PFSK-1 (cell line): ENCODE measurements around the gene CAMSAP2.

ENCODE experiments used
- SIN3A ChIP-seq: IDR thresholded peaks from 2 replicates; pipeline ENCODE4 v1.6.1; 2012; ENCODE audit warnings: mild to moderate bottlenecking, low read length, moderate library complexity, borderline replicate concordance; ENCODE audit not compliant: insufficient read depth
- TAF1 ChIP-seq: IDR thresholded peaks from 2 replicates; pipeline ENCODE4 v1.6.1; 2012; ENCODE audit warnings: low read length, control low read depth, borderline replicate concordance; ENCODE audit not compliant: insufficient read depth
- TF ChIP-seq, protein P1 (sequence below), 2 experiments: IDR thresholded peaks; 2 replicates each; pipeline versions ENCODE4 v1.6.1 to v1.8.0; 2011 to 2012; ENCODE audit warnings: low read depth in 2 of 2, low read length in 2 of 2, control low read depth in 1 of 2, inconsistent platforms in 1 of 2, mild to moderate bottlenecking in 1 of 2, moderate library complexity in 1 of 2; ENCODE audit not compliant: insufficient read depth in 1 of 2

DNA sequence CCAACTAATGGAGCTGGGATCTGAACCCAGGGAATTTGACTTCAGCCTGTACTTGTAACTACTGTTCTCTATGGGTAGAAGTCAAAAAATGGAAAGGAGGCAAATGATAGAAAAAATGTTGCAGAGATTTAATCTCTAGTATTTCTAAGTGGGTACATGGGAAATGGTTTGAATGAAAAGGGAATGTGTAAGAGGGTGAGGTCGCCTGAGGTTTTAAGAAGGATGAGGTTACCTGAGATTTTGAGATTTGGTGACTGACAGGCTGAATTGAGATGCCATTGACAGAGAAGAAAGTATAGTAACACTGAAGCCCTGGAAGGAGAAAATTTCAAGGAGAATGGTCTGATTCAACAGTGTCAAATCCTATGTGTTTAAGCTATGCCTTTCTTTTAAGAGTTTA is 5.5 kb downstream of the CAMSAP2 start:
- no peak for TF ChIP-seq TAF1
- TF ChIP-seq, protein P1, sequence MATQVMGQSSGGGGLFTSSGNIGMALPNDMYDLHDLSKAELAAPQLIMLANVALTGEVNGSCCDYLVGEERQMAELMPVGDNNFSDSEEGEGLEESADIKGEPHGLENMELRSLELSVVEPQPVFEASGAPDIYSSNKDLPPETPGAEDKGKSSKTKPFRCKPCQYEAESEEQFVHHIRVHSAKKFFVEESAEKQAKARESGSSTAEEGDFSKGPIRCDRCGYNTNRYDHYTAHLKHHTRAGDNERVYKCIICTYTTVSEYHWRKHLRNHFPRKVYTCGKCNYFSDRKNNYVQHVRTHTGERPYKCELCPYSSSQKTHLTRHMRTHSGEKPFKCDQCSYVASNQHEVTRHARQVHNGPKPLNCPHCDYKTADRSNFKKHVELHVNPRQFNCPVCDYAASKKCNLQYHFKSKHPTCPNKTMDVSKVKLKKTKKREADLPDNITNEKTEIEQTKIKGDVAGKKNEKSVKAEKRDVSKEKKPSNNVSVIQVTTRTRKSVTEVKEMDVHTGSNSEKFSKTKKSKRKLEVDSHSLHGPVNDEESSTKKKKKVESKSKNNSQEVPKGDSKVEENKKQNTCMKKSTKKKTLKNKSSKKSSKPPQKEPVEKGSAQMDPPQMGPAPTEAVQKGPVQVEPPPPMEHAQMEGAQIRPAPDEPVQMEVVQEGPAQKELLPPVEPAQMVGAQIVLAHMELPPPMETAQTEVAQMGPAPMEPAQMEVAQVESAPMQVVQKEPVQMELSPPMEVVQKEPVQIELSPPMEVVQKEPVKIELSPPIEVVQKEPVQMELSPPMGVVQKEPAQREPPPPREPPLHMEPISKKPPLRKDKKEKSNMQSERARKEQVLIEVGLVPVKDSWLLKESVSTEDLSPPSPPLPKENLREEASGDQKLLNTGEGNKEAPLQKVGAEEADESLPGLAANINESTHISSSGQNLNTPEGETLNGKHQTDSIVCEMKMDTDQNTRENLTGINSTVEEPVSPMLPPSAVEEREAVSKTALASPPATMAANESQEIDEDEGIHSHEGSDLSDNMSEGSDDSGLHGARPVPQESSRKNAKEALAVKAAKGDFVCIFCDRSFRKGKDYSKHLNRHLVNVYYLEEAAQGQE (IDR thresholded peaks at IDR 0.05; ENCODE audit: insufficient read depth in 1 of 2, low read depth in 2 of 2, low read length in 2 of 2) = no peak
- TF ChIP-seq SIN3A = no peak
